GM23338 (cell line): ENCODE results near the gene RELN. TPM values are rescaled to one million over a fixed set of nuclear protein-coding genes. Genes with fewer than 3 reads are reported as not detected.

Source experiments
- ATAC-seq: fragments of 200-7000 bp; cut with Tn5 transposase; 3 replicates; pipeline ENCODE4 v1.9.1; 2020
- DNase-seq: peaks from one replicate; pipeline ENCODE4 v3.0.0-alpha.2; 2015; ENCODE audit warnings: low spot score
- H2AFZ ChIP-seq: fragments of 200-600 bp; sonication (generic); 2 replicates; pipeline ENCODE4 v1.8.0; 2016; ENCODE audit warnings: antibody characterized with exemption, mild to moderate bottlenecking, moderate library complexity
- H3F3A ChIP-seq: fragments of 200-600 bp; sonication (generic); replicated peaks from 2 replicates; pipeline ENCODE4 v1.8.0; 2017; ENCODE audit warnings: antibody characterized with exemption, mixed run types, low read depth
- H3K27ac ChIP-seq: fragments of 200-600 bp; sonication (generic); 2 replicates; pipeline ENCODE4 v1.6.1; 2016; ENCODE audit warnings: low read depth
- H3K27me3 ChIP-seq: fragments of 200-600 bp; sonication (generic); 2 replicates; pipeline ENCODE4 v1.8.0; 2016; ENCODE audit warnings: mild to moderate bottlenecking, mixed run types, moderate library complexity; ENCODE audit not compliant: insufficient read depth
- H3K36me3 ChIP-seq: fragments of 200-600 bp; sonication (generic); 2 replicates; pipeline ENCODE4 v1.8.0; 2016; ENCODE audit warnings: mild to moderate bottlenecking; ENCODE audit not compliant: insufficient read depth
- H3K4me1 ChIP-seq: fragments of 200-600 bp; sonication (generic); 2 replicates; pipeline ENCODE4 v1.8.0; 2016; ENCODE audit warnings: mild to moderate bottlenecking, moderate library complexity; ENCODE audit not compliant: insufficient read depth
- H3K4me2 ChIP-seq: fragments of 200-600 bp; sonication (generic); 2 replicates; pipeline ENCODE4 v1.7.1; 2017; ENCODE audit warnings: mixed run types
- H3K4me3 ChIP-seq: fragments of 200-600 bp; sonication (generic); 2 replicates; pipeline ENCODE4 v1.6.1; 2016; ENCODE audit warnings: mixed run types
- H3K79me2 ChIP-seq: fragments of 200-600 bp; sonication (generic); replicated peaks from 2 replicates; pipeline ENCODE4 v1.8.0; 2017; ENCODE audit warnings: mild to moderate bottlenecking; ENCODE audit not compliant: insufficient read depth
- H3K9me2 ChIP-seq: fragments of 200-600 bp; sonication (generic); 2 replicates; pipeline ENCODE4 v1.8.0; 2017; ENCODE audit not compliant: insufficient read depth
- H4K20me1 ChIP-seq: fragments of 200-600 bp; sonication (generic); replicated peaks from 2 replicates; pipeline ENCODE4 v1.8.0; 2017; ENCODE audit warnings: mild to moderate bottlenecking; ENCODE audit not compliant: insufficient read depth
- H3K27ac Mint-ChIP-seq: 2 replicates; pipeline ENCODE4 v1.8.0; 2020; ENCODE audit warnings: inconsistent platforms, mild to moderate bottlenecking, moderate library complexity, mixed read lengths
- H3K27me3 Mint-ChIP-seq: 3 replicates; pipeline ENCODE4 v1.8.0; 2022; ENCODE audit warnings: low read depth, mild to moderate bottlenecking, moderate library complexity, mixed read lengths, inconsistent platforms; ENCODE audit not compliant: insufficient read depth, poor library complexity
- H3K36me3 Mint-ChIP-seq: 3 replicates; pipeline ENCODE4 v1.8.0; 2021; ENCODE audit warnings: low read depth, mild to moderate bottlenecking, inconsistent platforms, moderate library complexity, mixed read lengths
- H3K4me1 Mint-ChIP-seq: 3 replicates; pipeline ENCODE4 v1.8.0; 2020; ENCODE audit warnings: mild to moderate bottlenecking, inconsistent platforms, mixed read lengths
- H3K4me3 Mint-ChIP-seq: 3 replicates; pipeline ENCODE4 v1.8.0; 2021; ENCODE audit warnings: moderate library complexity, mild to moderate bottlenecking, inconsistent platforms, mixed read lengths
- H3K9me3 Mint-ChIP-seq: 3 replicates; pipeline ENCODE4 v1.8.0; 2020; ENCODE audit warnings: moderate library complexity, mild to moderate bottlenecking, inconsistent platforms, mixed read lengths
- CREB1 ChIP-seq: fragments of 250-450 bp; sonication (Bioruptor Pico); IDR thresholded peaks from 2 replicates; pipeline ENCODE4 v1.5.0; 2020; ENCODE audit warnings: low read depth, mild to moderate bottlenecking, moderate library complexity
- EZH2 ChIP-seq: fragments of 200-600 bp; sonication (generic); IDR thresholded peaks from one replicate; pipeline ENCODE4 v1.8.0; 2017; ENCODE audit warnings: antibody characterized with exemption, mild to moderate bottlenecking, low read depth; ENCODE audit not compliant: unreplicated experiment
- EZH2phosphoT487 ChIP-seq: fragments of 200-600 bp; sonication (generic); IDR thresholded peaks from one replicate; pipeline ENCODE4 v1.8.1; 2018; ENCODE audit warnings: antibody characterized with exemption; ENCODE audit not compliant: unreplicated experiment
- JUNB ChIP-seq: IDR thresholded peaks from one replicate; pipeline ENCODE4 v1.6.1; 2016; ENCODE audit warnings: antibody characterized with exemption; ENCODE audit not compliant: unreplicated experiment
- NANOG ChIP-seq: IDR thresholded peaks from 2 replicates; pipeline ENCODE4 v1.6.1; 2016; ENCODE audit warnings: antibody characterized with exemption, borderline replicate concordance
- POLR2AphosphoS5 ChIP-seq: IDR thresholded peaks from 2 replicates; pipeline ENCODE4 v1.6.1; 2016; ENCODE audit warnings: antibody characterized with exemption, low read depth
- STAT1 ChIP-seq: IDR thresholded peaks from one replicate; pipeline ENCODE4 v1.6.1; 2016; ENCODE audit warnings: antibody characterized with exemption; ENCODE audit not compliant: unreplicated experiment
- ZNF114 ChIP-seq: fragments of 250-450 bp; sonication (Bioruptor Pico); IDR thresholded peaks from 2 replicates; pipeline ENCODE4 v1.5.0; 2020; ENCODE audit warnings: mild to moderate bottlenecking, moderate library complexity
- ZNF331 ChIP-seq: fragments of 250-450 bp; sonication (Bioruptor Pico); IDR thresholded peaks from 2 replicates; pipeline ENCODE4 v1.5.0; 2020; ENCODE audit warnings: low read depth, mild to moderate bottlenecking, moderate library complexity
- polyA plus RNA-seq: library from polyadenylated mRNA; unstranded; fragments of >200 nt; fragmentation: Nextera tagmentation; extraction: Ambion mirVana; gene quantifications from 2 replicates; pipeline ENCODE4 v1.2.1, GENCODE V29; 2016
- total RNA-seq: library from RNA; depleted of rRNA; stranded (reverse); fragments of >200 nt; shearing (Covaris generic); gene quantifications from 2 replicates; pipeline ENCODE4 v1.2.3, GENCODE V29; 2014
- TF ChIP-seq, protein P1 (sequence below): IDR thresholded peaks from 2 replicates; pipeline ENCODE4 v1.6.1; 2016; ENCODE audit warnings: antibody characterized with exemption
- TF ChIP-seq, protein P2 (sequence below): IDR thresholded peaks from one replicate; pipeline ENCODE4 v1.6.1; 2018; ENCODE audit warnings: antibody characterized with exemption; ENCODE audit not compliant: unreplicated experiment

The RELN gene
- total and polyA plus RNA-seq, 2 experiments from 2014 or later, result 0.10 to 0.76 TPM

DNA sequence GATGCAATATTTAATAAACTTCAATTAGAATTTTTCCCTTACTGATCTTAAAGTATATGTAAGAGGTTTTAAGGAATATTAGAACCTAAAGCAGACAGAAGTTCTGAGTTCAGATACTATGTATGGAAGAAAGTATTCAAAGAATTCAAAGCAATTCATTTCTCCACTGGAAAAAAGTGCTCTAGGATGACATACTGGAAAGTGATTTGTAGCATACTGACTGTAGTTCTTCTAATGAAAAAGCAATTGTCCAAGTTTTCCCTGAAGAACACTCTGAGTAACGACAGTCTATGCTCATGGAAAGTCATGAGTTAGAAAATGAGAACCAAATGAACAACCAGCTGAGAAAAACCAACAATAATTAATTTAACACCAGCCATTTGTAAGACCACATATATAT, 362.7 kb downstream of the RELN start:
- Mint-ChIP-seq H3K27ac (no peak overlapping the region), H3K36me3 (no peaks in the 10 kb centered on the region), H3K4me1 (no peaks in the 10 kb centered on the region), H3K4me3 (no peak overlapping the region), H3K9me3 (no peaks in the 10 kb centered on the region), H3K27me3 (peaks cover 2% of the 10 kb centered on the region)
- H3K9me2 ChIP-seq, result no peaks in the 10 kb centered on the region
- no peak overlapping the region for H3K4me2 ChIP-seq
- no peak overlapping the region for H3K27ac ChIP-seq
- H2AFZ ChIP-seq, result no peak overlapping the region
- H3K4me1 ChIP-seq, result no peaks in the 10 kb centered on the region
- no peak overlapping the region for H3K4me3 ChIP-seq
- H4K20me1 ChIP-seq, result no peaks in the 10 kb centered on the region
- ATAC-seq (no peak), DNase-seq (no peak)
- H3K36me3 ChIP-seq, result no peaks in the 10 kb centered on the region
- H3K27me3 ChIP-seq, result no peaks in the 10 kb centered on the region
- TF ChIP-seq JUNB (no peak), CREB1 (CRISPR knock-in tag) (no peak), POLR2AphosphoS5 (no peak), EZH2phosphoT487 (no peak), STAT1 (no peak), NANOG (no peak), EZH2 (no peak)
- TF ChIP-seq, protein P1, sequence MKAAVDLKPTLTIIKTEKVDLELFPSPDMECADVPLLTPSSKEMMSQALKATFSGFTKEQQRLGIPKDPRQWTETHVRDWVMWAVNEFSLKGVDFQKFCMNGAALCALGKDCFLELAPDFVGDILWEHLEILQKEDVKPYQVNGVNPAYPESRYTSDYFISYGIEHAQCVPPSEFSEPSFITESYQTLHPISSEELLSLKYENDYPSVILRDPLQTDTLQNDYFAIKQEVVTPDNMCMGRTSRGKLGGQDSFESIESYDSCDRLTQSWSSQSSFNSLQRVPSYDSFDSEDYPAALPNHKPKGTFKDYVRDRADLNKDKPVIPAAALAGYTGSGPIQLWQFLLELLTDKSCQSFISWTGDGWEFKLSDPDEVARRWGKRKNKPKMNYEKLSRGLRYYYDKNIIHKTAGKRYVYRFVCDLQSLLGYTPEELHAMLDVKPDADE, result no peak
- TF ChIP-seq, protein P2, sequence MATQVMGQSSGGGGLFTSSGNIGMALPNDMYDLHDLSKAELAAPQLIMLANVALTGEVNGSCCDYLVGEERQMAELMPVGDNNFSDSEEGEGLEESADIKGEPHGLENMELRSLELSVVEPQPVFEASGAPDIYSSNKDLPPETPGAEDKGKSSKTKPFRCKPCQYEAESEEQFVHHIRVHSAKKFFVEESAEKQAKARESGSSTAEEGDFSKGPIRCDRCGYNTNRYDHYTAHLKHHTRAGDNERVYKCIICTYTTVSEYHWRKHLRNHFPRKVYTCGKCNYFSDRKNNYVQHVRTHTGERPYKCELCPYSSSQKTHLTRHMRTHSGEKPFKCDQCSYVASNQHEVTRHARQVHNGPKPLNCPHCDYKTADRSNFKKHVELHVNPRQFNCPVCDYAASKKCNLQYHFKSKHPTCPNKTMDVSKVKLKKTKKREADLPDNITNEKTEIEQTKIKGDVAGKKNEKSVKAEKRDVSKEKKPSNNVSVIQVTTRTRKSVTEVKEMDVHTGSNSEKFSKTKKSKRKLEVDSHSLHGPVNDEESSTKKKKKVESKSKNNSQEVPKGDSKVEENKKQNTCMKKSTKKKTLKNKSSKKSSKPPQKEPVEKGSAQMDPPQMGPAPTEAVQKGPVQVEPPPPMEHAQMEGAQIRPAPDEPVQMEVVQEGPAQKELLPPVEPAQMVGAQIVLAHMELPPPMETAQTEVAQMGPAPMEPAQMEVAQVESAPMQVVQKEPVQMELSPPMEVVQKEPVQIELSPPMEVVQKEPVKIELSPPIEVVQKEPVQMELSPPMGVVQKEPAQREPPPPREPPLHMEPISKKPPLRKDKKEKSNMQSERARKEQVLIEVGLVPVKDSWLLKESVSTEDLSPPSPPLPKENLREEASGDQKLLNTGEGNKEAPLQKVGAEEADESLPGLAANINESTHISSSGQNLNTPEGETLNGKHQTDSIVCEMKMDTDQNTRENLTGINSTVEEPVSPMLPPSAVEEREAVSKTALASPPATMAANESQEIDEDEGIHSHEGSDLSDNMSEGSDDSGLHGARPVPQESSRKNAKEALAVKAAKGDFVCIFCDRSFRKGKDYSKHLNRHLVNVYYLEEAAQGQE, result no peak
- H3F3A ChIP-seq, result no peaks in the 10 kb centered on the region
- H3K79me2 ChIP-seq, result no peaks in the 10 kb centered on the region

DNA sequence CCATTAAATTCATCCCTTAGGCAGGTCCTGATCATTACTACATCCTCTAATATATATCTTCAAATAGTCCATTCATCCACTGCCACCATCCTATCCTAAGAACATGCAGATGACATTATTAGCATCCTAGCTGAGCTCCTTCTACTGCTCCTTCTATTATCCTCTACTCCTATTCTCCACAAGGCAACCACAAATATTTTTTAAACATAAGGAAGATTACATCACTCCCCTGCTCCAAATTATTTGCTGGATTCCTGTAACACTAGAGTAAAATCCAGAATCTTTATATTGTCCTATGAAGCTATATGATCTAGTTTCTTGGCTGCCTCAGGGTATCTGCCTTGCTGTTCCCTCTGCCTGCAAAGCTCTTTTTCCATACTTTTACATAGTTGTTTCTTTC, 367.2 kb downstream of the RELN start:
- DNase-seq (no peak), ATAC-seq (no peak)
- Mint-ChIP-seq H3K4me3 (no peak overlapping the region), H3K27ac (no peak overlapping the region), H3K9me3 (no peaks in the 10 kb centered on the region; the same call in 2 of the 3 replicates), H3K27me3 (peaks cover 2% of the 10 kb centered on the region), H3K4me1 (no peaks in the 10 kb centered on the region), H3K36me3 (no peaks in the 10 kb centered on the region)
- Histone ChIP-seq H3K36me3 (no peaks in the 10 kb centered on the region), H3K27ac (no peak overlapping the region), H4K20me1 (no peaks in the 10 kb centered on the region), H3K4me3 (no peak overlapping the region), H3K9me2 (no peaks in the 10 kb centered on the region), H3K4me1 (no peaks in the 10 kb centered on the region), H3K79me2 (no peaks in the 10 kb centered on the region), H3K4me2 (no peak overlapping the region), H3F3A (no peaks in the 10 kb centered on the region), H3K27me3 (no peaks in the 10 kb centered on the region), H2AFZ (no peak overlapping the region)
- TF ChIP-seq, protein P1, result no peak
- TF ChIP-seq ZNF114 (no peak), ZNF331 (CRISPR knock-in tag) (no peak), CREB1 (CRISPR knock-in tag) (no peak)
- TF ChIP-seq, protein P2, result no peak
